GM10266 (cell line): ENCODE data around the gene FITM1.
A peak's percentile ranks its signal among the peaks of the same experiment; 100 is the strongest.

Experiments
- DNase-seq: peaks from one replicate; pipeline ENCODE4 v3.0.0; 2012; ENCODE audit errors: extremely low spot score
- TF ChIP-seq, protein P1 (sequence below): IDR thresholded peaks from 2 replicates; pipeline ENCODE4 v1.5.1; 2012; ENCODE audit warnings: mild to moderate bottlenecking, low read depth; ENCODE audit not compliant: control insufficient read depth, insufficient read depth; ENCODE audit errors: missing control alignments

FITM1 gene

DNA sequence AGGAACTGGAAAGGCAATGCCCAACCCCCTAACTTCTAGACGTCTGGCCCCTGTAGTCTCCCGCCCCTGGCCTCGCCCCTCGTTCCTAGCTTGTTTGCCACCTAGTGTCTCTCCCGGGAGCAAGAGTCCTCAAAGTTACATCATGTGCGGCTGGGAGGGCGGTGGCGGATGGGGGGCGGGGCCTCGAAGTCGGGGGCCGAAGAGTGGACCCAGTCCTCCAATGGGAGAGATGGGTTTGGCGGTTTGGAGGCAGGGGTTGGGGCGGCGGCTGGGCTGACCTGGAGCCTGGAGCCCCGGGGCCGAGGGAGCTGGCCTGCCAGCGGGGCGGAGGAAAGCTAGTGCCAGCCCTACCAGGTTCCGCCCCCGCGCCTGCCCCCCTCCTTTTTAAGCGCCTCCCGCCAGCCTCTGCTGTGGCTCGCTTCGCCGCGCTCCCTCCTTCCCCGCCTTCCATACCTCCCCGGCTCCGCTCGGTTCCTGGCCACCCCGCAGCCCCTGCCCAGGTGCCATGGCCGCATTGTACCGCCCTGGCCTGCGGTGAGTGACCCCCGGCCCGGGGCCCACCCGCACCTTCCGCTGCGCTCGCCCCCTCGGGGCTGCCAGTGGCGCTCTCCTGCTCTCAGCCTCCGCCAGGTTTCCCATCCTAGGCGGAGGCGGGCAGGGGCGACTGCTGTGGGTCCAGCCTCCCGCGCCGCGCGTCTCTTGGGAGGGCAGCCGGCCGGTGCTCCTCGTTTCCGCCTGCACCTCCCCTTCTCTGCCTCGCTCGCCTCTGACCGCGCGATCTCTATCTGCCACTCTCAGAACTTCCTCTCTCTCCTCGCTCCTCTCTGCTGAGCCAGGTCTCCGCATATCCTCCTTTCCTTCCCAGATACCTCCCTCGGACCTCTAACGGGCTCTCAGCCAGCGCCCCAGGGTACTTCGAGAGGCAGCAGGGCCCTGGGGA, 36.3 kb upstream of the FITM1 start, which contains the start of gene PCK2:
Gene PCK2, plus strand, starts transcription at position 411 of the 940 bp plus-strand sequence. Its CDS starts 95 bp downstream, at position 506.
- TF ChIP-seq, protein P1, sequence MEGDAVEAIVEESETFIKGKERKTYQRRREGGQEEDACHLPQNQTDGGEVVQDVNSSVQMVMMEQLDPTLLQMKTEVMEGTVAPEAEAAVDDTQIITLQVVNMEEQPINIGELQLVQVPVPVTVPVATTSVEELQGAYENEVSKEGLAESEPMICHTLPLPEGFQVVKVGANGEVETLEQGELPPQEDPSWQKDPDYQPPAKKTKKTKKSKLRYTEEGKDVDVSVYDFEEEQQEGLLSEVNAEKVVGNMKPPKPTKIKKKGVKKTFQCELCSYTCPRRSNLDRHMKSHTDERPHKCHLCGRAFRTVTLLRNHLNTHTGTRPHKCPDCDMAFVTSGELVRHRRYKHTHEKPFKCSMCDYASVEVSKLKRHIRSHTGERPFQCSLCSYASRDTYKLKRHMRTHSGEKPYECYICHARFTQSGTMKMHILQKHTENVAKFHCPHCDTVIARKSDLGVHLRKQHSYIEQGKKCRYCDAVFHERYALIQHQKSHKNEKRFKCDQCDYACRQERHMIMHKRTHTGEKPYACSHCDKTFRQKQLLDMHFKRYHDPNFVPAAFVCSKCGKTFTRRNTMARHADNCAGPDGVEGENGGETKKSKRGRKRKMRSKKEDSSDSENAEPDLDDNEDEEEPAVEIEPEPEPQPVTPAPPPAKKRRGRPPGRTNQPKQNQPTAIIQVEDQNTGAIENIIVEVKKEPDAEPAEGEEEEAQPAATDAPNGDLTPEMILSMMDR, result no peak
- peak; percentile 90 for DNase-seq

- TF ChIP-seq, protein P1, result no peak
- no peak for DNase-seq
Observed at GRCh38 chr14:24094841-24095270, 35.6 kb upstream of the FITM1 start.

DNA sequence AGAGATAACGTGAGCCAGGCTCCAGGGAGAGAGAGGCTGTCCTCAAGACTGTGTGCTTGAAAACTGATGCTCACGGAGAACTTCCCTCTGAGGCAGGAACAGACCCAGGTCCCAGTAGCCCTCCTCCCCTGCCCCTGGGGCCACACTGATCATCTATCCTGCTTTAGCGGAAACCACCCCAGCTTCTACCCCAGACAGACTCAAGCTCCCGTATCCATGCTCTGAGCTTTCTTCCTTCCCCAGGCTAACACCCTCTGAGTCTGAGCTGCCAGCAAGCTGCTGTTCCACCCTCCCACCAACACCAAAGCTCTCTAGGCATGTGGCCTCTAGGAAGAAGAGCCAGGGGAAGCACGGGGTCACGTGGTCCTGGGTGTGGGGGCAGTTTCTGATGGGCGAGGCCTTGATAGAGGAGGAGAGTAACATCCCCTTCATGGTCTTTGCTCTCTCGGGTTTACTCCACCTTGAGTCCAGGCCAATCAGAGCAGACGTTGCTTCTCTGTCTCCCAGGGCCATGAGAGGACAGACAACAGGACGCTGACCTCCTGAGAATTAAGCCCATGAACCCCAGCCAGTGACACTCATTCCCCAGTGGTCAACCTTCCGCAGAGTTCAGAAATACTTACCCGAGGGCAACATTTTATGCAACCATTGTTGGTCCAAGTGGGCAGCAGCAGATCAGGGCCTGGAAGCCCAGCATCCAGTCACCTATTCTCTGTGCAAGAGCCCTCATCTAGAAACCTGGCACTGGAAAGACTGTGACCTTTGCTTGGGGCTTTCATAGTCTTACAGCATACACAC, 35.0 kb upstream of the FITM1 start:
- TF ChIP-seq, protein P1, result no peak
- peak; percentile 97 for DNase-seq

GRCh38 chr14:24096545-24097181, 33.8 kb upstream of the FITM1 start:
- TF ChIP-seq, protein P1, result no peak
- no peak for DNase-seq

- TF ChIP-seq, protein P1, result no peak
- DNase-seq, result no peak
Observed at GRCh38 chr14:24098229-24098926, 32.1 kb upstream of the FITM1 start.

DNA sequence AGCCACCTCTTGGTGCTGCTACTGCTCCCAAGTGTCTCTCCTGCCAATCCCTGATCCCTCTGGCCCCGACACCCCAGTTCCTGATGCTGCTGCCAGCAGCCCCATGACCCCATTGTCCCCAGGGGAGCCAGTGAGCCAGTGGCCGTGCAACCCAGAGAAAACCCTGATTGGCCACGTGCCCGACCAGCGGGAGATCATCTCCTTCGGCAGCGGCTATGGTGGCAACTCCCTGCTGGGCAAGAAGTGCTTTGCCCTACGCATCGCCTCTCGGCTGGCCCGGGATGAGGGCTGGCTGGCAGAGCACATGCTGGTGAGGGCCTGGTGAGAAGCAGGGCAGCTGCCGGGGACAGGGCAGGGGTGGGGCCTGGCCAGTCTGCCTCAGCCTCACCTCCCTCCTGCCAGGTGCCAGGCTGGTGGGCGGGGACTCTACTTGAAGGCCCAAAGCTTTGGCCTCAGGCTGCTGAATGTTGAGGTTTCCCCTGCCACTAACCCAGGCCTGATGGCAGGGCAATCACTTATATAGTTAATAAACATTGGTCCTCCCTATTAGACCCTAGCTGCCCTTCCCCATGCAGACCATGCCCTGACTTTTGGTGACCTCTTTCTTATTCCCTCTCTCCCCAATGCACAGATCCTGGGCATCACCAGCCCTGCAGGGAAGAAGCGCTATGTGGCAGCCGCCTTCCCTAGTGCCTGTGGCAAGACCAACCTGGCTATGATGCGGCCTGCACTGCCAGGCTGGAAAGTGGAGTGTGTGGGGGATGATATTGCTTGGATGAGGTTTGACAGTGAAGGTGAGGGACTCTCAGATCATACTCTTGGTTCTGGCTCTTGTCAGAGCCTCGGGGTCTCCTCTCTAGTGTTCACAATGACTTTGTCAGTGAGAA, 31.3 kb upstream of the FITM1 start:
- TF ChIP-seq, protein P1, result no peak
- no peak for DNase-seq
